OCI-LY3 (cell line): ENCODE measurements around the gene ZNF675.
"Not testable (repeated sequence)": the region's sequence is repeated elsewhere in the genome, so short reads cannot be mapped to it uniquely, and the experiment has no call there.

Experiments
- H2AFZ ChIP-seq: fragments of 200-600, 300-600 bp; shearing (Covaris generic); 2 replicates; pipeline ENCODE4 v1.6.0; 2014; ENCODE audit warnings: antibody characterized with exemption, low read depth, low read length
- H3K27ac ChIP-seq: fragments of 200-600, 300-600 bp; sonication (generic); 2 replicates; pipeline ENCODE4 v1.5.1; 2014; ENCODE audit warnings: mild to moderate bottlenecking, low read length, moderate library complexity, mixed read lengths
- H3K27me3 ChIP-seq: fragments of 200-600, 300-600 bp; sonication (generic); 2 replicates; pipeline ENCODE4 v1.6.1; 2014; ENCODE audit warnings: low read depth, low read length, mixed read lengths
- H3K36me3 ChIP-seq: fragments of 200-600, 300-600 bp; sonication (generic); replicated peaks from 2 replicates; pipeline ENCODE3; 2014; ENCODE audit warnings: low read depth, low read length, mixed read lengths
- H3K4me1 ChIP-seq: fragments of 300-600, 200-600 bp; sonication (generic); 2 replicates; pipeline ENCODE4 v1.6.1; 2014; ENCODE audit warnings: low read length, mixed read lengths
- H3K4me2 ChIP-seq: fragments of 200-600, 300-600 bp; sonication (generic); 2 replicates; pipeline ENCODE4 v1.6.1; 2014; ENCODE audit warnings: low read length, mixed read lengths
- H3K4me3 ChIP-seq: fragments of 300-600, 200-600 bp; sonication (generic); 2 replicates; pipeline ENCODE4 v1.5.1; 2014; ENCODE audit warnings: antibody characterized with exemption, mild to moderate bottlenecking, low read length, moderate library complexity
- H3K79me2 ChIP-seq: fragments of 300-600, 200-600 bp; shearing (Covaris generic); 2 replicates; pipeline ENCODE4 v1.6.1; 2014; ENCODE audit warnings: mild to moderate bottlenecking, low read length, mixed read lengths
- H3K9ac ChIP-seq: fragments of 300-600, 200-600 bp; shearing (Covaris generic); 2 replicates; pipeline ENCODE4 v1.6.0; 2014; ENCODE audit warnings: mild to moderate bottlenecking, low read length, moderate library complexity
- H3K9me3 ChIP-seq: fragments of 200-600, 300-600 bp; shearing (Covaris generic); 2 replicates; pipeline ENCODE4 v1.6.1; 2014; ENCODE audit warnings: low read length, mixed read lengths; ENCODE audit not compliant: insufficient read depth
- H4K20me1 ChIP-seq: fragments of 200-600, 300-600 bp; sonication (generic); 2 replicates; pipeline ENCODE4 v1.6.1; 2016; ENCODE audit warnings: low read length, mixed read lengths; ENCODE audit not compliant: insufficient read depth
- EZH2phosphoT487 ChIP-seq: fragments of 200-600 bp; shearing (Covaris generic); IDR thresholded peaks from 2 replicates; pipeline ENCODE4 v1.6.1; 2018; ENCODE audit warnings: antibody characterized with exemption, mixed run types, low read depth
- TF ChIP-seq, protein P1 (sequence below): fragments of 200-600, 300-600 bp; sonication (generic); IDR thresholded peaks from 2 replicates; pipeline ENCODE4 v1.5.1; 2014; ENCODE audit warnings: antibody characterized with exemption, low read length, low read depth

The ZNF675 gene

DNA sequence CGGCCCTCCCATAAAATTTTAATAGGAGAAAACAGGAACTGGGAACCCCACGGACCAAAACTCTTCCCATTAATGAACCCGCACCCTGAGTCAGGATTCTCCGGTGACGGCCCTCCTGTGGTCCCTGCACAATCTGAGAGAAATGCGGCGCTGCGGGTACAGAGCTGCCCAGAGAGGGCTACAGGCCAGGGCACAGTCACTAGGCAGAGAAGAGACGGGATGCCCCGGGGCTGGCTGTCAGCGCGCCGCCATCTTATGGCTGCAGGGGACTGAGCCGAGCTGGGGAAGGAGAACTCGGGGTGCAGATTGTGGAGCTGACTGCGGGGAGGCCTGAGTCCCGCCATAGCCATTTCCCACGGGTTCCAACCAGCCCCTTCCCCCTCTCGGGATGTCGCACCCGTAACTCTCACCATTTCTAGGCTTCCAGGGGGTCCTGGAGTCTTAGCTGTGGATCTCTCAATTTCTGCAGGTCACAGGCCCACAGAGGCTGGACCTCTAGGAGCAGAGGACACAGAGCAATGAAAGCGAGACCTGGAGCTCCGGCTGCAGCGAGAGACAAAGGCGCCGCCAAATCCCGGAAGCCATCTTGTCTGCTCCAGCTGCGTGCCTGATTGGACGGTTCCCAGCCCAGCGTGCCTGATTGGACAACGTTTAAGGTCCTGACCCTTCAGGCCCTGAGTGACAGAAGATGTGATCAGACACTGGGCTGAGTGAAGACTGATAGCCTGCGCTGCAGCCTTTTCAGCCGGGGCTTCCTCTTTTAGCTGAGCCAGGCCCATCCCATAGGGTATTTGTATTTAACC, at the start of gene ZNF675:
ZNF675 (minus strand) TSS at position 592 of the 803 bp plus-strand sequence; CDS start at position 413, 179 bp downstream.
- TF ChIP-seq, protein P1, sequence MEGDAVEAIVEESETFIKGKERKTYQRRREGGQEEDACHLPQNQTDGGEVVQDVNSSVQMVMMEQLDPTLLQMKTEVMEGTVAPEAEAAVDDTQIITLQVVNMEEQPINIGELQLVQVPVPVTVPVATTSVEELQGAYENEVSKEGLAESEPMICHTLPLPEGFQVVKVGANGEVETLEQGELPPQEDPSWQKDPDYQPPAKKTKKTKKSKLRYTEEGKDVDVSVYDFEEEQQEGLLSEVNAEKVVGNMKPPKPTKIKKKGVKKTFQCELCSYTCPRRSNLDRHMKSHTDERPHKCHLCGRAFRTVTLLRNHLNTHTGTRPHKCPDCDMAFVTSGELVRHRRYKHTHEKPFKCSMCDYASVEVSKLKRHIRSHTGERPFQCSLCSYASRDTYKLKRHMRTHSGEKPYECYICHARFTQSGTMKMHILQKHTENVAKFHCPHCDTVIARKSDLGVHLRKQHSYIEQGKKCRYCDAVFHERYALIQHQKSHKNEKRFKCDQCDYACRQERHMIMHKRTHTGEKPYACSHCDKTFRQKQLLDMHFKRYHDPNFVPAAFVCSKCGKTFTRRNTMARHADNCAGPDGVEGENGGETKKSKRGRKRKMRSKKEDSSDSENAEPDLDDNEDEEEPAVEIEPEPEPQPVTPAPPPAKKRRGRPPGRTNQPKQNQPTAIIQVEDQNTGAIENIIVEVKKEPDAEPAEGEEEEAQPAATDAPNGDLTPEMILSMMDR = no peak
- no peak for TF ChIP-seq EZH2phosphoT487
- peaks cover 38% of the 10 kb centered on the region for H3K36me3 ChIP-seq
- H3K9ac ChIP-seq = peak within 1 kb of the TSS; percentile 87
- H2AFZ ChIP-seq = peak within 1 kb of the TSS; percentile 55
- peak within 1 kb of the TSS; percentile 62 for H3K4me2 ChIP-seq
- H3K27ac ChIP-seq = peak within 1 kb of the TSS; percentile 85
- H3K79me2 ChIP-seq = peaks cover 52% of the 10 kb centered on the region
- 0 out of 2 replicates have a peak, but pooled peaks cover 5% of the 10 kb centered on the region for H3K4me1 ChIP-seq
- H3K4me3 ChIP-seq = peak within 1 kb of the TSS; percentile 90
- H3K9me3 ChIP-seq = peaks cover 17% of the 10 kb centered on the region; the same call in 1 of the 2 replicates
- H4K20me1 ChIP-seq = no peaks in the 10 kb centered on the region; the same call in 1 of the 2 replicates
- H3K27me3 ChIP-seq = no peaks in the 10 kb centered on the region

DNA sequence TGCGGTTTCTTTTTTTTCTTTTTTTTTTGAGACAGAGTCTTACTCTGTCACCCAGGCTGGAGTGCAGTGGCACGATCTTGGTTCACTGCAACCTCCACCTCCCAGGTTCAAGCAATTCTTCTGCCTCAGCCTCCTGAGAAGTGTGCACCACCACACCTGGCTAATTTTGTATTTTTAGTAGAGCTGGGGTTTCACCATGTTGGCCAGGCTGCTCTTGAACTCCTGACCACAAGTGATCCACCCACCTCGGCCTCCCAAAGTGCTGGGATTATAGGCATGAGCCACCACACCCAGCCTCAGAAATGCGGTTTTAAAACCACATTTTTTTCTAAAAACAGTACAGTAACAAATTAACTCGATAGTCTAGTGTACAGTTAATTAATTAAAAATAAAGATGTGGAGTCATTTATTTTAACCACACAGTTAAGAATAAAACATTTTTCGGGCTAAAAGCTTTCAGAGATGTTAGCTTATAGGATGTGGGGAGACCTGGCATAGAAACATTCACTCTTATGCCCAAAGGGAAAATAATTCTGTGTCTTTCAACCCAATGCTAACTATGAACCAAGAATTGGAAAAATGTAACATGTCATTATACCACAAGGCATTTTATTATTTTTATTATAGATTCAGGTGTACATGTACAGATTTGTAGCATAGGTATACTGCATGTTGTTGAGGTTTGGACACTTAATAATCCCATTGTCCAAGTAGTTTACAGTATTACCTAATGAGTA, 43.9 kb upstream of the ZNF675 start:
- not testable (repeated sequence) for H3K79me2 ChIP-seq, H3K9ac ChIP-seq, H3K9me3 ChIP-seq, H3K4me3 ChIP-seq, H3K4me2 ChIP-seq, H3K36me3 ChIP-seq, H4K20me1 ChIP-seq, H3K4me1 ChIP-seq, H2AFZ ChIP-seq, H3K27ac ChIP-seq, H3K27me3 ChIP-seq

DNA sequence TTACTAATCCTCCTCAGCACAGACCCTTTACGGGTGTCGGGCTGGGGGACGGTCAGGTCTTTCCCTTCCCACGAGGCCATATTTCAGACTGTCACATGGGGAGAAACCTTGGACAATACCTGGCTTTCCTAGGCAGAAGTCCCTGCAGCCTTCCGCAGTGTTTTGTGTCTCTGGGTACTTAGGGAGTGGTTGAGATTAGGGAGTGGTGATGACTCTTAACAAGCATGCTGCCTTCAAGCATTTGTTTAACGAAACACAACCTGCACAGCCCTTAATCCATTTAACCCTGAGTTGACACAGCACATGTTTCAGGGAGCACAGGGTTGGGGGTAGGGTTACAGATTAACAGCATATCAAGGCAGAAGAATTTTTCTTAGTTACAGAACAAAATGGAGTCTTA, 37.1 kb upstream of the ZNF675 start:
- H4K20me1 ChIP-seq, H3K79me2 ChIP-seq, H3K27ac ChIP-seq, H3K27me3 ChIP-seq, H3K9me3 ChIP-seq, H3K4me1 ChIP-seq, H3K4me2 ChIP-seq, H2AFZ ChIP-seq, H3K36me3 ChIP-seq, H3K9ac ChIP-seq, H3K4me3 ChIP-seq: not testable (repeated sequence)

DNA sequence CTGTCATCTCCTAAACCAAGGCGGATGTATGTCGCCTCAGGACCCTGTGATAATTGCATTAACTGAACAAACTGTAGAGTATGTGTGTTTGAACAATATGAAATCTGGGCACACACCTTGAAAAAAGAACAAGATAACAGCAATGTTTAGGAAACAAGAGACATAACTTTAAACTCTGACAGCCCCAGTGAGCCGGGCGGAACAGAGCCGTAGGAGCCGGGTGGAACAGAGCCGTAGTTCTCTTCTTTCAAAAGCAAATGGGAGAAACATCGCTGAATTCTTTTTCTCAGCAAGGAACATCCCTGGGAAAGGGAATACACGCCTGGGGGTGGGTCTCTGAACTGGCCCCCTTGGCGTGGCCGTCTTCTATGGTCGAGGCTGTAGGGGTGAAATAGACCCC, 31.8 kb upstream of the ZNF675 start:
- H3K9ac ChIP-seq = no peak overlapping the region
- no peak overlapping the region for H3K27ac ChIP-seq
- H2AFZ ChIP-seq = no peak overlapping the region
- no peaks in the 10 kb centered on the region for H4K20me1 ChIP-seq
- no peak overlapping the region for H3K4me3 ChIP-seq
- H3K4me1 ChIP-seq = no peaks in the 10 kb centered on the region
- no peak overlapping the region for H3K4me2 ChIP-seq
- H3K27me3 ChIP-seq = no peaks in the 10 kb centered on the region
- H3K9me3 ChIP-seq = no peaks in the 10 kb centered on the region
- no peak for TF ChIP-seq EZH2phosphoT487
- TF ChIP-seq, protein P1 = no peak
- H3K36me3 ChIP-seq = no peaks in the 10 kb centered on the region
- no peaks in the 10 kb centered on the region for H3K79me2 ChIP-seq

DNA sequence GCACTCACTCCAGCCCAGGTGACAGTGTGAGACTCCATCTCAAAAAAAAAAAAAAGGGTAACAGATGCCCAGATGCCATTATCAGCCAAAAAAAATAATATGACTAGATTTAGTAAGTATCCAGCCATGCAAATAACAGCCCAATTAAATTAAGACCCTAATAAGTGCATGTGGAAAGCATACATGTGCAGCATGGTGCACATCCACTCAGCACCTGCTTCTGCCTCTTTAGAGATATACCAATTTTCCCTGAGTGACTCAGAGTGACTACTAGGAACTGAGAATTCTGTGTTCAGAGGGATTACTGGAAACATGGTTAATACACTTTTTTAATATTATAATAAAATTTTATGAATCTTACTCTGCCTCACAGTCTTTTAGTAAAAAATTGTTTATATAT, 29.8 kb upstream of the ZNF675 start:
- H3K36me3 ChIP-seq = no peaks in the 10 kb centered on the region
- no peaks in the 10 kb centered on the region for H4K20me1 ChIP-seq
- no peak overlapping the region for H3K9ac ChIP-seq
- no peak overlapping the region for H2AFZ ChIP-seq
- no peaks in the 10 kb centered on the region for H3K79me2 ChIP-seq
- TF ChIP-seq EZH2phosphoT487 = no peak
- H3K4me2 ChIP-seq = no peak overlapping the region
- H3K27ac ChIP-seq = no peak overlapping the region
- H3K9me3 ChIP-seq = no peaks in the 10 kb centered on the region
- H3K4me1 ChIP-seq = no peaks in the 10 kb centered on the region
- H3K4me3 ChIP-seq = no peak overlapping the region
- H3K27me3 ChIP-seq = no peaks in the 10 kb centered on the region
